K562 (cell line): ENCODE results near the gene U2AF1L4. TPM values are rescaled to one million over a fixed set of nuclear protein-coding genes. Genes with fewer than 3 reads are reported as not detected.

Experiments used
- ATF7 ChIP-seq: fragments of 450-650 bp; IDR thresholded peaks from 2 replicates; pipeline ENCODE4 v1.7.1; 2014; ENCODE audit warnings: mild to moderate bottlenecking, moderate library complexity
- DPF2 ChIP-seq: fragments of 450-650 bp; IDR thresholded peaks from 2 replicates; pipeline ENCODE4 v1.6.1; 2016
- GATA2 ChIP-seq: sonication (generic); formaldehyde crosslinking; IDR thresholded peaks from 2 replicates; pipeline ENCODE4 v1.4.0; 2020; ENCODE audit warnings: mild to moderate bottlenecking, missing genetic modification reagents
- HDAC1 ChIP-seq, 2 experiments: fragments of 450-650 bp; IDR thresholded peaks; 2 replicates each; pipeline ENCODE4 v1.6.1; 2016 to 2017; ENCODE audit warnings: inconsistent platforms in 1 of 2, mild to moderate bottlenecking in 1 of 2, moderate library complexity in 1 of 2
- HMGN3 ChIP-seq: IDR thresholded peaks from 2 replicates; pipeline ENCODE4 v1.6.1; 2011; ENCODE audit warnings: borderline replicate concordance, low read depth, mild to moderate bottlenecking, mixed read lengths, low read length; ENCODE audit not compliant: insufficient read length; ENCODE audit errors: extremely low read depth
- MAZ ChIP-seq, 2 experiments: fragments of 450-650 bp in 1 of 2; sonication (generic) in 1 of 2; formaldehyde crosslinking; IDR thresholded peaks in 1 of 2; conservative IDR thresholded peaks in 1 of 2; 2 replicates each; pipeline versions ENCODE4 v1.4.0 to v1.5.0; 2020; ENCODE audit warnings: mild to moderate bottlenecking in 1 of 2, missing genetic modification reagents in 1 of 2
- MTA1 ChIP-seq: fragments of 450-650 bp; IDR thresholded peaks from 2 replicates; pipeline ENCODE4 v1.6.1; 2017; ENCODE audit warnings: borderline replicate concordance
- PHF8 ChIP-seq: fragments of 200-600 bp; sonication (generic); IDR thresholded peaks from 2 replicates; pipeline ENCODE4 v1.6.1; 2012; ENCODE audit warnings: mixed run types, mild to moderate bottlenecking, inconsistent platforms, low read length, moderate library complexity, borderline replicate concordance
- RCOR1 ChIP-seq, 2 experiments: IDR thresholded peaks; 2 replicates each; pipeline ENCODE4 v1.6.1; 2012; ENCODE audit warnings: low read depth in 2 of 2, low read length in 2 of 2, borderline replicate concordance in 1 of 2, improper control_type of control experiment in 1 of 2
- SLC30A9 ChIP-seq: fragments of 250-450 bp; sonication (Bioruptor Pico); IDR thresholded peaks from 2 replicates; pipeline ENCODE4 v1.8.0; 2022; ENCODE audit warnings: mild to moderate bottlenecking, moderate library complexity
- SMARCE1 ChIP-seq: fragments of 450-650 bp; IDR thresholded peaks from 2 replicates; pipeline ENCODE4 v1.7.1; 2016; ENCODE audit warnings: mild to moderate bottlenecking
- TAF7 ChIP-seq: fragments of 450-650 bp; IDR thresholded peaks from 2 replicates; pipeline ENCODE4 v1.6.1; 2016; ENCODE audit warnings: missing genetic modification characterization, missing compliant biosample characterization
- ZBTB7A ChIP-seq: IDR thresholded peaks from 2 replicates; pipeline ENCODE4 v1.6.1; 2011; ENCODE audit warnings: low read depth, mild to moderate bottlenecking, low read length, moderate library complexity, borderline replicate concordance; ENCODE audit not compliant: control insufficient read depth
- ZNF766 ChIP-seq: fragments of 200-800 bp; sonication (Bioruptor generic); conservative IDR thresholded peaks from 2 replicates; pipeline ENCODE4 v1.6.1; 2016; ENCODE audit warnings: missing genetic modification characterization, missing compliant biosample characterization
- polyA plus RNA-seq, 8 experiments: library from polyadenylated mRNA; depleted of rRNA in 4 of 8; stranded (reverse) in 5 of 8; unstranded in 3 of 8; fragments of >200 nt; fragmentation: Nextera tagmentation in 2 of 8; fragmentation: Illumina TruSeq in 1 of 8; extraction: Ambion mirVana in 2 of 8; extraction: Trizol in 1 of 8; gene quantifications; 2 replicates each; pipeline versions ENCODE4 v1.2.1 to v1.2.3, GENCODE V29; 2011 to 2014; ENCODE audit warnings: inconsistent platforms in 1 of 8, missing spikeins in 1 of 8
- total RNA-seq, 7 experiments: library from RNA; depleted of rRNA in 6 of 7; stranded (reverse); fragments of >200 nt in 6 of 7; fragmentation: Illumina TruSeq in 2 of 7; extraction: Trizol in 2 of 7; gene quantifications; 2 replicates each; pipeline versions ENCODE4 v1.2.1 to v1.2.3, GENCODE V29; 2011 to 2021; ENCODE audit warnings: low replicate concordance in 1 of 7
- TF ChIP-seq, protein P1 (sequence below): sonication (generic); formaldehyde crosslinking; IDR thresholded peaks from 2 replicates; pipeline ENCODE4 v1.9.0; 2022; ENCODE audit warnings: mild to moderate bottlenecking, missing genetic modification reagents
- TF ChIP-seq, protein P2 (sequence below), 3 experiments: fragments of 200-800 bp in 1 of 3; sonication (Bioruptor generic) in 1 of 3; sonication (generic) in 1 of 3; formaldehyde crosslinking in 1 of 3; IDR thresholded peaks; 2 replicates each; pipeline versions ENCODE4 v1.6.1 to v1.8.0; 2016 to 2022; ENCODE audit warnings: mild to moderate bottlenecking in 2 of 3, missing compliant biosample characterization in 2 of 3, missing genetic modification characterization in 2 of 3, missing genetic modification reagents in 1 of 3
- TF ChIP-seq, protein P3 (sequence below), 2 experiments: fragments of 450-650 bp in 1 of 2; sonication (generic) in 1 of 2; formaldehyde crosslinking in 1 of 2; IDR thresholded peaks in 1 of 2; conservative IDR thresholded peaks in 1 of 2; 2 replicates each; pipeline versions ENCODE4 v1.6.1 to v1.8.1; 2016 to 2023; ENCODE audit warnings: mild to moderate bottlenecking in 2 of 2, moderate library complexity in 2 of 2, inconsistent platforms in 1 of 2, missing genetic modification reagents in 1 of 2
- TF ChIP-seq, protein P4 (sequence below): fragments of 250-450 bp; sonication (Bioruptor Pico); IDR thresholded peaks from 2 replicates; pipeline ENCODE4 v1.8.0; 2021; ENCODE audit warnings: moderate library complexity, mild to moderate bottlenecking, inconsistent platforms
- TF ChIP-seq, protein P5 (sequence below): sonication (generic); formaldehyde crosslinking; IDR thresholded peaks from 2 replicates; pipeline ENCODE4 v1.8.0; 2022; ENCODE audit warnings: missing genetic modification reagents, mild to moderate bottlenecking, moderate library complexity, borderline replicate concordance

Gene U2AF1L4
- total and polyA plus RNA-seq, 9 of the 15 experiments (the other 6 are each of a cell fraction or from before 2014, with no cell fraction given): 8.4 to 19.5 (median 12.6) TPM

DNA sequence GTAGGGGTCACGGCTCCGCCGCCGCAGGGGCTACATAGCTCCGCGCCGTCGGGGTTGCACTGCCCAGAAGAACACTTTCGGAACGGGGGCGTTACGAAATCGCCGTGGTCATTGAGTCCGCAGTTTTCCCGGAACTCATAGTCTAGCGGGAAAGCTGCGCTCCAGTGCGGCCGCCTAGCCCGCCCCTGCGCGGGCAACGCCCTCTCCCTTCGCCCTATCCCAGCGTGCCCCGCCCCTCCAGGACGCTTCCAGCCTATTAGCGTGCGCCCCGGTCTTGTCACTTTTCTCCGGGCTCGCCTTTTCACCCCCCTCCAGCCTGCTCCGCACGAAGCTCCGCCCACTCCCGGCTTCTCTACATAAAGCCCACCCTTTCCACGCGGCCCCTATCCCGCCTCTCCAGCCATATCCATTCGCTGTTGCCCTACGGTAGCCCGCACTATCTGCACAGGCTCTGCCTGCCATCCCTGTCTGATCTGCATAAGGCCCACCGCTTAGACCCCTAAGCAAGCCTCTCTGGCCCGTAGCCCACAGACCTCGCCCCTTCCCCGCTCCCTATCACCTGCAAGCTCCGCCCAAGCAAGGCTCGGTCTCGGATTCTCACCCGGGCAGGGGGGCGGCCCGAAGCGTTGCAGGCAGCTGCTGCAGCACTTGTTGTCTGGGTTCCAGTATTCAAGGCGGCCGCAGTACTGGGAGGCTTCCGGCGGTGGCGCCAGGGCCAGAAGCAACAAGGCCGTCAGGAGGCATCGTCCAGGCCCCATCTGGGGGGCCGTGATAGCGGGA is 4.6 kb downstream of the U2AF1L4 start (continued):
- peak; percentile 49 for TF ChIP-seq HMGN3
- TF ChIP-seq, protein P1, sequence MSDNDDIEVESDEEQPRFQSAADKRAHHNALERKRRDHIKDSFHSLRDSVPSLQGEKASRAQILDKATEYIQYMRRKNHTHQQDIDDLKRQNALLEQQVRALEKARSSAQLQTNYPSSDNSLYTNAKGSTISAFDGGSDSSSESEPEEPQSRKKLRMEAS (CRISPR knock-in tag): peak; percentile 81
- TF ChIP-seq, protein P2, sequence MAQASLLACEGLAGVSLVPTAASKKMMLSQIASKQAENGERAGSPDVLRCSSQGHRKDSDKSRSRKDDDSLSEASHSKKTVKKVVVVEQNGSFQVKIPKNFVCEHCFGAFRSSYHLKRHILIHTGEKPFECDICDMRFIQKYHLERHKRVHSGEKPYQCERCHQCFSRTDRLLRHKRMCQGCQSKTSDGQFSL (CRISPR knock-in tag; IDR thresholded peaks at IDR 0.05): 0 out of 2 replicates have a peak, but pooled peaks have one; percentile 57
- TF ChIP-seq, protein P2 (tag; IDR thresholded peaks at IDR 0.05): no peak; a peak in 1 of 4 replicates
- TF ChIP-seq, protein P3, sequence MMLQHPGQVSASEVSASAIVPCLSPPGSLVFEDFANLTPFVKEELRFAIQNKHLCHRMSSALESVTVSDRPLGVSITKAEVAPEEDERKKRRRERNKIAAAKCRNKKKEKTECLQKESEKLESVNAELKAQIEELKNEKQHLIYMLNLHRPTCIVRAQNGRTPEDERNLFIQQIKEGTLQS (IDR thresholded peaks at IDR 0.05): peak; percentile 43; the same call in 1 of the 2 replicates
- TF ChIP-seq, protein P3 (CRISPR knock-in tag; conservative IDR thresholded peaks at IDR 0.05): no peak
- TF ChIP-seq MTA1: 0 out of 2 replicates have a peak, but pooled peaks have one; percentile 60
- TF ChIP-seq, protein P4, sequence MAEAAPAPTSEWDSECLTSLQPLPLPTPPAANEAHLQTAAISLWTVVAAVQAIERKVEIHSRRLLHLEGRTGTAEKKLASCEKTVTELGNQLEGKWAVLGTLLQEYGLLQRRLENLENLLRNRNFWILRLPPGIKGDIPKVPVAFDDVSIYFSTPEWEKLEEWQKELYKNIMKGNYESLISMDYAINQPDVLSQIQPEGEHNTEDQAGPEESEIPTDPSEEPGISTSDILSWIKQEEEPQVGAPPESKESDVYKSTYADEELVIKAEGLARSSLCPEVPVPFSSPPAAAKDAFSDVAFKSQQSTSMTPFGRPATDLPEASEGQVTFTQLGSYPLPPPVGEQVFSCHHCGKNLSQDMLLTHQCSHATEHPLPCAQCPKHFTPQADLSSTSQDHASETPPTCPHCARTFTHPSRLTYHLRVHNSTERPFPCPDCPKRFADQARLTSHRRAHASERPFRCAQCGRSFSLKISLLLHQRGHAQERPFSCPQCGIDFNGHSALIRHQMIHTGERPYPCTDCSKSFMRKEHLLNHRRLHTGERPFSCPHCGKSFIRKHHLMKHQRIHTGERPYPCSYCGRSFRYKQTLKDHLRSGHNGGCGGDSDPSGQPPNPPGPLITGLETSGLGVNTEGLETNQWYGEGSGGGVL (CRISPR knock-in tag): no peak
- TF ChIP-seq DPF2: 0 out of 2 replicates have a peak, but pooled peaks have one; percentile 55
- TF ChIP-seq ATF7: peak; percentile 63
- peak; percentile 67 to 86 for TF ChIP-seq MAZ (CRISPR knock-in tag; conservative IDR thresholded peaks at IDR 0.05 in 1 of 2, IDR thresholded peaks at IDR 0.05 in 1 of 2)
- TF ChIP-seq ZNF766: no peak
- TF ChIP-seq HDAC1 (IDR thresholded peaks at IDR 0.05): peak in 1 of 2 experiments; percentile 78; a peak in 2 of 4 replicates
- no peak for TF ChIP-seq RCOR1 (IDR thresholded peaks at IDR 0.05; ENCODE audit: borderline replicate concordance in 1 of 2, low read depth in 2 of 2, low read length in 2 of 2)
- TF ChIP-seq, protein P5, sequence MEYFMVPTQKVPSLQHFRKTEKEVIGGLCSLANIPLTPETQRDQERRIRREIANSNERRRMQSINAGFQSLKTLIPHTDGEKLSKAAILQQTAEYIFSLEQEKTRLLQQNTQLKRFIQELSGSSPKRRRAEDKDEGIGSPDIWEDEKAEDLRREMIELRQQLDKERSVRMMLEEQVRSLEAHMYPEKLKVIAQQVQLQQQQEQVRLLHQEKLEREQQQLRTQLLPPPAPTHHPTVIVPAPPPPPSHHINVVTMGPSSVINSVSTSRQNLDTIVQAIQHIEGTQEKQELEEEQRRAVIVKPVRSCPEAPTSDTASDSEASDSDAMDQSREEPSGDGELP (CRISPR knock-in tag): peak; percentile 88; the same call in 1 of the 2 replicates
- TF ChIP-seq GATA2: 0 out of 2 replicates have a peak, but pooled peaks have one; percentile 46
- peak; percentile 71; the same call in 1 of the 2 replicates for TF ChIP-seq PHF8
- TF ChIP-seq SLC30A9 (CRISPR knock-in tag): no peak
- peak; percentile 33 for TF ChIP-seq ZBTB7A
- TF ChIP-seq SMARCE1: 0 out of 2 replicates have a peak, but pooled peaks have one; percentile 33
- peak; percentile 34; the same call in 1 of the 2 replicates for TF ChIP-seq TAF7 (tag)
